ENCODE measurements around the gene CLEC18A.
"Not testable (repeated sequence)": the region's sequence is repeated elsewhere in the genome, so short reads cannot be mapped to it uniquely, and the experiment has no call there.

CLEC18A gene

DNA sequence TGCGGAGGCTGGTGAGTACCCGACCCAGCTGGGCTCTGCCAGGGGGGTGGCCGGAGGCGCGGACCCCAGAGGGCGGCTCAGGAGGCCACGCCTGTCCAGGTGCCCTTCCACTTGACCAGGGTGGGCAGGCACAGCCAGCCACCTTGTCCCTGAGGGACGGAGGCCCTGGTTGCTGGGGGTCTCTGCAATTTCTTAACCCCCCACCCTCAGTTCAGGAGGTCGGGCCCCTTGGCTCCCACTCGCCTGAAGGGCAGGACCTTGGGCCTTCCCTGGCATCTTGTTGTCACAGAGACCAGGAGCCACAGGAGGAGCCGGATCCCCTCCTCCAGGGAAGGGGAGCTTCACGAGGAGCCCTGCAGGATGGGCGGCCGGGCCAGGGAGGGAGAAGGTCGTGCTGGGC is 982 bp downstream of the CLEC18A start:
- DNase-seq (ENCODE audit: low read depth in 2 of 2) = not testable (repeated sequence)

GRCh38 chr16:69952572-69953355 is 1.6 kb downstream of the CLEC18A start:
- not testable (repeated sequence) for DNase-seq (ENCODE audit: low read depth in 2 of 2)

GRCh38 chr16:69954241-69954640 is 3.1 kb downstream of the CLEC18A start:
- DNase-seq (ENCODE audit: low read depth in 2 of 2) = not testable (repeated sequence)

GRCh38 chr16:69963312-69963711 is 12.2 kb downstream of the CLEC18A start:
- DNase-seq (ENCODE audit: low read depth in 2 of 2) = not testable (repeated sequence)

DNA sequence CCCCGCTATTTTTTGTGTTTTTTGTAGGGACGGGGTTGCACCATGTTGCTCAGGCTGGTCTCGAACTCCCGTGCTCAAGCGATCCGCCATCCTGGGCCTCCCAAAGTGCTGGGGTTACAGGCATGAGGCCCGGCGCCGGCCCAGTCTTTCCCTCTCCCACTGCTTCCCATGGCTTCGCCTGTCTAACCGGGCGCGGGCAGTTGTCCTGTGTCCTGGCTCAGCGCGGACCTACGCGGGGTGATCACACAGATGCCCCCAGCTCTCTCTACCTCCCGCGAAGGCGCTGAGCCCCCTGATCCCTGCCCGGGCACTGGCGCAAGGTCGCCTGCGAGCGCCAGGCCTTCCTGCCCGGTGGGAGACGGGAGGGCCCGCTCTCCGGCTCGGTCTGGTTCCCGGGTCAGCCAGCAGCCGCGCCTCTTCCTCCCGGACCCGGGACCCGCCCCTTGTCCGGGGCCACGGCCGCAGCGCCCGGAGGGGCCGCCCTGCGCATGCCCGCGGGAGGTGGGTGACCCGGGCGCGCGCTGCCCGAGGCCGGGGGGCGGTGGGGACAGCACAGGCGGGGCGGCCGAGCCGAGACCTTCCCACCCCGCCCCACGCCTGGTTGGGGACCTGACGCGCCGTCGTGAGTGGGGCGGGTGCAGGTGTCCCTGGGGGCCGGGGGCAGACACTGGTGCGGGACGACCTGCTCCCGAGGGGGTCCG is 14.0 kb downstream of the CLEC18A start:
- DNase-seq (ENCODE audit: low read depth in 2 of 2) = not testable (repeated sequence)

DNA sequence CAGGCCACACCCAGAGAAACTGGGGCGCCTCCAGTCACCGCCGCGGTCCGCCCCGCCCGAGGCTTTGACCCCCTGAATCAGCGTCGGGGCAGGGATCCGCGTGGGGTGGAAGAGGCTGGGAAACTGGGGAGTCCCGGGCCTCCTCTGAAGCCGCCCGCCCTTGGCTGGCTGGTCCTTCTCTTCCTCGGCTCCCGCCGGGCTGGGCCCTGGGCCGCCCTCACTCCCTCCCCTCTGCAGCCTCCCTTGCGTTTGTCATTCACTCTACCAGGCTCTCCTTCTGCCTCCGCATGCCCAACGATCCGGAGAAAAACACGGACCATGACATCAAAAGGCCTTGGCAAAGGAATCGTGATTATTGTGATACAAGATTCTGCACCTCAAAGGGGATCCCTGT is 14.5 kb downstream of the CLEC18A start:
- DNase-seq (ENCODE audit: low read depth in 2 of 2) = not testable (repeated sequence)

DNA sequence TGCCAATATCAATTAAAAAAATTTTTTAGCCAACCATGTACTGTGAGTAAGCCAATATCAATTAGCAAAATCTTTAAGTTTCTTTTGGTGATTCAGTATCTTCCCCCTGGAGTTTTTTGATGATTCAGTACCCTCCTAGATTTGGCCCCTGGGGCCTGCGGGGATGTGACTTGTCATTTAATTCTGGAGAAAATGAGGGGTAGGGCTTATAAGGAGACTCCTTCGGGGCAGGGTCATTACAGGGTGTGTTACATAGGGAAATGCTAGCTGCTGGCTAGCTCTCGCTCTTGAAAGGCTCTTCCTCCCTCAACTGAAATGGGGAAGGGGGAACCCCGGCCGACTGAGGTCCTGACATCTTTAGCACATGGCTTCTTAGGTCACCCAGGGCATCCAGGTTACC is 16.6 kb downstream of the CLEC18A start:
- not testable (repeated sequence) for DNase-seq (ENCODE audit: low read depth in 2 of 2)

GRCh38 chr16:69968125-69968524 is 17.0 kb downstream of the CLEC18A start:
- DNase-seq (ENCODE audit: low read depth in 2 of 2) = not testable (repeated sequence)

- DNase-seq (ENCODE audit: low read depth in 2 of 2) = not testable (repeated sequence)
Measured at GRCh38 chr16:69969657-69970056, 18.5 kb downstream of the CLEC18A start.

DNA sequence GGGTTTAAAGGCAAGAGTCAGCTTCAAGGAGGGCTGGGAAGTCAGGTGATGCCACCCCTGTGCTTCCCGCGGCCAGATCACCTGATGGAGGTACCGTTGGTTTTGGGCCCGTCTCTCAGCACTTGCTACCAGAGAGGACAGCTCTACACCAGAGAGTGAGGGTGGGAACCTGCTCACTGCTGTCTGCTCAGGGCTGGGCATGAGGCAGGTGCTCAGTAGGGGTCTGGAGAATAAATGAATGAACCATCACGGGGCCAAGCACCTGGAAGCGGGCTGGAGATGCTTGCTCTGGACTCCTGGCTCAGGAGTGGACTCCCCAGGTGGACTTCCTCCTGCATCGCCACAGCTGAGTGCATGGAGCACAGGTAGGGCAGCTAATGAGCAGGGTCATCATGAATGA is 21.0 kb downstream of the CLEC18A start:
- not testable (repeated sequence) for DNase-seq (ENCODE audit: low read depth in 2 of 2)

- DNase-seq (ENCODE audit: low read depth in 2 of 2) = not testable (repeated sequence)
Measured at GRCh38 chr16:69972935-69973334, 21.8 kb downstream of the CLEC18A start.

DNA sequence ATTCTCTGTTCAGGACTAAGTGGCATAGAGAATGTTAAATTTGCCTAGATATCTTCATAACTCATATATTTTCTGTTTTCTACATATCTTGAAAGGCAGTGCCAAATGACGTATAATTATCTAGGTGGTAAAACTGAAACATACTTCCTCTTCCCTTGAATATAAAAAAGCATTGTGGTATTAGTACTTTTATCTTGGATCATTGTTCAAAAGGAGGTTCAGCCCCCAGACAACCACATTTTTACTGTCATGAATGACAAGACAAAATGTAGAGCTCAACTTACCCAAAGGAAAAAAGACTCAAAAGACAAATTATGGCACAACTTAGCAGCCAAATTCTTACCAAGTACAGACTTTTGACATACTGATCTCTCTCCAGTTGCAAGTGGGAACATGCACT is 34.1 kb downstream of the CLEC18A start:
- not testable (repeated sequence) for DNase-seq (ENCODE audit: low read depth in 2 of 2)

- not testable (repeated sequence) for DNase-seq (ENCODE audit: low read depth in 2 of 2)
Measured at GRCh38 chr16:69997956-69998355, 46.8 kb downstream of the CLEC18A start.

DNA sequence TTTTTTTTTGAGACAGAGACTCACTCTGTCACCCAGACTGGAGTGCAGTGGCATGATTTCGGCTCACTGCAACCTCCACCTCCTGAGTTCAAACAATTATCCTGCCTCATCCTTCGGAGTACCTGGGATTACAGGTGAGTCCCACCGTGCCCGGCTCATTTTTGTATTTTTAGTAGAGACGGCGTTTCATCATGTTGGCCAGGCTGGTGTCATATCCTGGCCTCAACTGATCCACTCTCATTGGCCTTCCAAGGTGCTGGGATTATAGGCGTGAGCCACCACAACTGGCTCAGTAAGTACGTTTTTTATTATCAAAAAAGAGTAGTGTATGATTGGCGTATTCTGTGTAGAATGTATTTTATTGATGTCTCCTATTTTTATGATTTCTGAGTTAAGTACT is 48.7 kb downstream of the CLEC18A start:
- not testable (repeated sequence) for DNase-seq (ENCODE audit: low read depth in 2 of 2)

GRCh38 chr16:70003511-70003910 is 52.4 kb downstream of the CLEC18A start:
- not testable (repeated sequence) for DNase-seq (ENCODE audit: low read depth in 2 of 2)

DNA sequence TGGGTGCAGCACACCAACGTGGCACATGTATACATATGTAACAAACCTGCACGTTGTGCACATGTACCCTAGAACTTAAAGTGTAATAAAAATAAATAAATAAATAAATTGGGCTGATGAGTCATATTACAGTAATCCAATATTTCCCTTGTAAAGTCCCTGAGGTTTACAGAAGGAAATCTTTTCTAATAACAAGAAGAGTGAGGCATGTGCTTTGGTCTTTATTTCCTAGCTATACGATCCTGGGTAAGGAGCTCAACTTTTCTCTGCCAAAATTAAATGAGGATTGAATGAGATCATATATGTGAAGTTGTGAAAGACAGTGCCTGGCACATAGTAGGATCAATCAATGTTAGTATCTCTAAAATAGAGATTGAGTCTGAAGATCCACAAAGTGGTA is 57.5 kb downstream of the CLEC18A start:
- DNase-seq (ENCODE audit: low read depth in 2 of 2) = not testable (repeated sequence)

DNA sequence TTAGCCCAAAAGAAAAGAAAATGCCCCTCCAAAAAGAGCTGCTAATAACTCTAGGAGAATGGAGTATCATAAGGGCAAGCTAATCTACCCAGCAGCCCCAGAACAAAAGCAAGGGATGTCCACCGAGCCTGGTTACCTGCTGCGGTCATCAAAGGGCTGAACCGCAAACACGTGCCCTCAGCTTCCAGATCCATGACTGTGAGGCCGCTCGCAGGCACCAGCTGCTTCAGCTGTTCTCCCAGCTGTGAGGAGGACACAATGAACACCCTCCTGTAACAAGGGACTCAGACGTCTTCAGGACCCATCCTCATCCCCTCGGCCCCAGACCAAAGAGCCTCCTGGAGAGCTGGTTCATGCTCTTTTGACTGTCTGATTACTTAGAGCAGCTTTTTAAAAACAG is 59.5 kb downstream of the CLEC18A start:
- not testable (repeated sequence) for DNase-seq (ENCODE audit: low read depth in 2 of 2)

GRCh38 chr16:70011120-70011519 is 60.0 kb downstream of the CLEC18A start:
- DNase-seq (ENCODE audit: low read depth in 2 of 2) = not testable (repeated sequence)

DNA sequence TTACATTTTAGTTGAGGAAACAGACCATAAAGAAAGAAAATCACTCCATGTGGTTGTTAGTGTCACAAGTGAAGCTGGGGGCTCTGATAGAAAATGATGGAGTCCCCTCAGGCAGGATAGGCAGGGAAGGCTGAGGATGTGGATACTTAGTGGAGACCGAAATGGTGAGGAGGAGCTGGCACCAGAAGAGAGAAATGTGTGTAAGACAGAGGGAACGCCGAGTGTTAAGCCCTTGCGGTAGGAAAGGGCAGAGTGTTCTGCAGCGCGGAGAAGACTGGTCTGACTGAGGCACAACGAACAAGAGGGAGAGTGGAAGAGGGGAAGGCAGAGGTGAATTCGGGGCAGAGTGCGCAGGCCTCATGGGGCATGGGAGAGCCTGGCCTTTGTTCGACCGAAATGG is 61.2 kb downstream of the CLEC18A start:
- DNase-seq (ENCODE audit: low read depth in 2 of 2) = not testable (repeated sequence)

DNA sequence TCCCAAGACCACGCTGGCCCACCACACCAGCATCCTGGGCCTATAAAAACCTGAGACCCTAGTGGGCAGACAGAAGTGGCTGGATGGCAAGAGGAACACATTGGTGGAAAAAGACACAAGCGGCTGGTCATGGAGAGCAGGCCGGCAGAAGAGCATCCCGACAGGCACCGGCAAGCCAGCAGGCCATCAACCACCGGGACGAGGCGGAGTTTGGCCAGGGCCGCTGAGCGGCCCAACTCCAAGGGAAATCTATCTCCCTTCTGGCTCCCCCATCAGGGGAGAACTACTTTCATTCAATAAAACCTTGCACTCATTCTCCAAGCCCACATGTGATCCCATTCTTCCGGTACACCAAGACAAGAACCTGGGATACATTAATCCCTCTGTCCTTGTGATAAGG is 61.8 kb downstream of the CLEC18A start:
- DNase-seq (ENCODE audit: low read depth in 2 of 2) = not testable (repeated sequence)

Data from stimulated activated CD4-positive, alpha-beta T cell treated with anti-CD3 and anti-CD28 coated beads, Interleukin-12 subunit alpha, Interleukin-12 subunit beta, amount 100 ng/mL, for 24 hours (primary cell).